Caco-2 (cell line): ENCODE measurements around the gene XKR8. TPM values are rescaled to one million over a fixed set of nuclear protein-coding genes. Genes with fewer than 3 reads are reported as not detected.
"Not testable (repeated sequence)": the region's sequence is repeated elsewhere in the genome, so short reads cannot be mapped to it uniquely, and the experiment has no call there.

Source experiments
- BruUV-seq: library from RNA; stranded (reverse); fragments of 400-500 nt; replicated peaks from 2 replicates; lab custom pipeline; 2021; lab: Mats Ljungman, UMichigan
- CTCF ChIA-PET: fragments of 300-600 bp; sonication (Branson Sonifier 250); formaldehyde crosslinking; loops from one replicate; lab custom pipeline; 2022; ENCODE audit warnings: antibody characterized with exemption; lab: Charles Lee
- POLR2A ChIA-PET: fragments of 300-600 bp; sonication (Branson Sonifier 250); formaldehyde crosslinking; loops from one replicate; lab custom pipeline; 2022; ENCODE audit warnings: antibody characterized with exemption; lab: Charles Lee
- DNase-seq, 2 experiments: peaks; one replicate each; pipeline versions ENCODE4 v3.0.0 to v3.0.0-alpha.2; 2020 to 2022
- H3K27me3 ChIP-seq: replicated peaks from 2 replicates; pipeline ENCODE4 v1.6.0; 2011; ENCODE audit warnings: low read length; ENCODE audit not compliant: control insufficient read depth, insufficient read depth
- H3K36me3 ChIP-seq: 2 replicates; pipeline ENCODE4 v1.5.1; 2011; ENCODE audit warnings: low read length; ENCODE audit not compliant: control insufficient read depth, insufficient read depth
- H3K4me1 ChIP-seq: fragments of 250-450 bp; sonication (Bioruptor Pico); 2 replicates; pipeline ENCODE4 v1.5.1; 2020; ENCODE audit warnings: mild to moderate bottlenecking
- H3K4me3 ChIP-seq: 2 replicates; pipeline ENCODE4 v1.5.1; 2011; ENCODE audit warnings: low read depth, mild to moderate bottlenecking, control low read depth, low read length
- H3K9me3 ChIP-seq: fragments of 250-450 bp; sonication (Bioruptor Pico); 2 replicates; pipeline ENCODE4 v1.5.1; 2020; ENCODE audit warnings: mild to moderate bottlenecking, moderate library complexity
- H3K27ac Mint-ChIP-seq: one replicate; pipeline ENCODE4 v1.8.0; 2022; ENCODE audit warnings: mixed read lengths; ENCODE audit not compliant: unreplicated experiment
- H3K27me3 Mint-ChIP-seq: one replicate; pipeline ENCODE4 v1.8.0; 2022; ENCODE audit warnings: mixed read lengths; ENCODE audit not compliant: insufficient read depth, unreplicated experiment
- H3K36me3 Mint-ChIP-seq: one replicate; pipeline ENCODE4 v1.8.0; 2022; ENCODE audit warnings: mild to moderate bottlenecking, mixed read lengths; ENCODE audit not compliant: insufficient read depth, unreplicated experiment
- H3K4me1 Mint-ChIP-seq: one replicate; pipeline ENCODE4 v1.8.0; 2022; ENCODE audit warnings: low read depth, mixed read lengths; ENCODE audit not compliant: unreplicated experiment
- H3K4me3 Mint-ChIP-seq: one replicate; pipeline ENCODE4 v1.8.0; 2022; ENCODE audit warnings: mild to moderate bottlenecking, moderate library complexity, mixed read lengths; ENCODE audit not compliant: unreplicated experiment
- H3K9me3 Mint-ChIP-seq: one replicate; pipeline ENCODE4 v1.8.0; 2022; ENCODE audit warnings: mixed read lengths; ENCODE audit not compliant: unreplicated experiment
- intact Hi-C: fragments of 100-400 bp; cut with micrococcal nuclease; formaldehyde crosslinking; loops from one replicate; pipeline ENCODE4 v1.10.0; 2022; ENCODE audit not compliant: unreplicated experiment
- total RNA-seq: library from RNA; stranded (reverse); gene quantifications from 2 replicates; pipeline ENCODE4 v1.2.3, GENCODE V29; 2022
- TF ChIP-seq, protein P1 (sequence below), 2 experiments: fragments of 200-600 bp in 1 of 2; IDR thresholded peaks; 1 replicate in 1 of 2; 2 replicates in 1 of 2; pipeline versions ENCODE4 v1.5.1 to v1.8.0; 2011 to 2022; ENCODE audit warnings: antibody characterized with exemption in 1 of 2, control low read depth in 1 of 2, inconsistent platforms in 1 of 2, low read depth in 1 of 2, low read length in 1 of 2, mild to moderate bottlenecking in 1 of 2, moderate library complexity in 1 of 2; ENCODE audit not compliant: insufficient read depth in 1 of 2, severe bottlenecking in 1 of 2, unreplicated experiment in 1 of 2

The XKR8 gene
- total RNA-seq, 1 experiment from 2014 or later, result 8.9 TPM

DNA sequence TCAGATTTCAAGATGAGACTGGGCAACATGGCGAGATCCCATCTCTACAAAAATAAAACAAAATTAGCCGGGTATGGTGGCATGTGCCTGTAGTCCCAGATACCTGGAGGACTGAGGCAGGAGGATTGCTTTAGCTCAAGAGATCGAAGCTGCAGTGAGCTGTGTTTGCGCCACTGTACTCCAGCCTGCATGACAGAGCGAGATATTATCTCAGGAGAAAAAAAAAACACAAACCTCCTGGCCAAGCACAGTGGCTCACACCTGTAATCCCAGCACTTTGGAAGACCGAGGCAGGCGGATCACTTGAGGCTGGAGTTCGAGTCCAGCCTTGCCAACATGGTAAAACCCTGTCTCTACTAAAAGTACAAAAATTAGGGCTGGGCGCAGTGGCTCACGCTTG lies 42.8 kb downstream of the XKR8 start:
- H3K36me3 ChIP-seq, result no peaks in the 10 kb centered on the region
- no peak overlapping the region for H3K4me3 ChIP-seq
- TF ChIP-seq, protein P1, sequence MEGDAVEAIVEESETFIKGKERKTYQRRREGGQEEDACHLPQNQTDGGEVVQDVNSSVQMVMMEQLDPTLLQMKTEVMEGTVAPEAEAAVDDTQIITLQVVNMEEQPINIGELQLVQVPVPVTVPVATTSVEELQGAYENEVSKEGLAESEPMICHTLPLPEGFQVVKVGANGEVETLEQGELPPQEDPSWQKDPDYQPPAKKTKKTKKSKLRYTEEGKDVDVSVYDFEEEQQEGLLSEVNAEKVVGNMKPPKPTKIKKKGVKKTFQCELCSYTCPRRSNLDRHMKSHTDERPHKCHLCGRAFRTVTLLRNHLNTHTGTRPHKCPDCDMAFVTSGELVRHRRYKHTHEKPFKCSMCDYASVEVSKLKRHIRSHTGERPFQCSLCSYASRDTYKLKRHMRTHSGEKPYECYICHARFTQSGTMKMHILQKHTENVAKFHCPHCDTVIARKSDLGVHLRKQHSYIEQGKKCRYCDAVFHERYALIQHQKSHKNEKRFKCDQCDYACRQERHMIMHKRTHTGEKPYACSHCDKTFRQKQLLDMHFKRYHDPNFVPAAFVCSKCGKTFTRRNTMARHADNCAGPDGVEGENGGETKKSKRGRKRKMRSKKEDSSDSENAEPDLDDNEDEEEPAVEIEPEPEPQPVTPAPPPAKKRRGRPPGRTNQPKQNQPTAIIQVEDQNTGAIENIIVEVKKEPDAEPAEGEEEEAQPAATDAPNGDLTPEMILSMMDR (IDR thresholded peaks at IDR 0.05; ENCODE audit: insufficient read depth in 1 of 2, low read depth in 1 of 2, low read length in 1 of 2, severe bottlenecking in 1 of 2, unreplicated experiment in 1 of 2), result no peak
- no TSS peak for BruUV-seq
- intact Hi-C loops, result no loop called here
- Mint-ChIP-seq H3K4me1 (no peaks in the 10 kb centered on the region), H3K27ac (no peak overlapping the region), H3K9me3 (no peaks in the 10 kb centered on the region), H3K36me3 (peaks cover 26% of the 10 kb centered on the region), H3K4me3 (no peak overlapping the region), H3K27me3 (no peaks in the 10 kb centered on the region)
- DNase-seq, result no peak
- POLR2A ChIA-PET, result no interaction called here
- CTCF ChIA-PET, result no interaction called here
- H3K9me3 ChIP-seq, result no peaks in the 10 kb centered on the region
- H3K4me1 ChIP-seq, result no peaks in the 10 kb centered on the region
- H3K27me3 ChIP-seq, result no peaks in the 10 kb centered on the region

DNA sequence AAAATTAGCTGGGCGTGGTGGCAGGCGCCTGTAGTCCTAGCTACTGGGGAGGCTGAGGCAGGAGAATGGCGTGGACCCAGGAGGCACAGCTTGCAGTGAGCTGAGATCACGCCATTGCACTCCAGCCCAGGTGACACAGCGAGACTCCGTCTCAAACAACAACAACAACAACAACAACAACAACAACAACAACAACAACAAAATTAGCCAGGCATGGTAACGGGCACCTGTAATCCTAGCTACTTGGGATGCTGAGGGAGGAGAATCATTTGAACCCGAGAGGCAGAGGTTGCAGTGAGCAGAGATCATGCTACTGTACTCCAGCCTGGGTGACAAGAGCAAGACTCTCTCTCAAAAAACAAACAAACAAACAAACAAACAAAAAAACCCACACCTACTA lies 43.3 kb downstream of the XKR8 start:
- H3K9me3 Mint-ChIP-seq, H3K4me1 ChIP-seq, BruUV-seq, H3K27me3 Mint-ChIP-seq, H3K36me3 ChIP-seq, H3K4me3 Mint-ChIP-seq, H3K27ac Mint-ChIP-seq, DNase-seq, intact Hi-C loops, H3K27me3 ChIP-seq, H3K4me3 ChIP-seq, CTCF ChIA-PET, H3K9me3 ChIP-seq, H3K4me1 Mint-ChIP-seq, POLR2A ChIA-PET: not testable (repeated sequence)
- peaks cover 21% of the 10 kb centered on the region for H3K36me3 Mint-ChIP-seq

DNA sequence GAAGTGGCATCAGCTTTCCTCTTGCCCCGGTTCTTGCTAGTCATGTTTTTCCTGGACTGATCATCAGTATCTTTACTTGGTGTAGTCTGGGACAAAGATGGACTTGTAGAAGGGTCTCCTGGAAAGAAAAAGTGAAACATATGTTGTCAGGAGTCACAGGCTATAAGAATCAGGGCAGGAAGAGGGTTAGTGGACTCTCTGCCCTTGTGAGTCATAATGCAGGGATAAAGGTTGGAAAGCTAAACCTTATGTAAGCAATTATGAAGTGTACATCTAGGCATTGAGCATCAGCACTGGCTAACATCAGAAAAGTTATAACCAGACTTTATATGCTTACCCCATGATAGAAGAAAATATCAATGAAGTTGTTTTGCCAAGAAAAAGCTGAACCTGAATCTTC lies 51.2 kb downstream of the XKR8 start:
- peaks cover 23% of the 10 kb centered on the region for H3K36me3 Mint-ChIP-seq
- no peaks in the 10 kb centered on the region for H3K27me3 Mint-ChIP-seq
- Histone ChIP-seq H3K4me3 (no peak overlapping the region), H3K36me3 (no peaks in the 10 kb centered on the region), H3K9me3 (no peaks in the 10 kb centered on the region), H3K4me1 (no peaks in the 10 kb centered on the region), H3K27me3 (no peaks in the 10 kb centered on the region)
- POLR2A ChIA-PET, result no interaction called here
- no peak overlapping the region for H3K4me3 Mint-ChIP-seq
- no peaks in the 10 kb centered on the region for H3K9me3 Mint-ChIP-seq
- no peak for DNase-seq
- no peaks in the 10 kb centered on the region for H3K4me1 Mint-ChIP-seq
- intact Hi-C loops, result no loop called here
- TF ChIP-seq, protein P1 (IDR thresholded peaks at IDR 0.05; ENCODE audit: insufficient read depth in 1 of 2, low read depth in 1 of 2, low read length in 1 of 2, severe bottlenecking in 1 of 2, unreplicated experiment in 1 of 2), result no peak
- no TSS peak for BruUV-seq
- CTCF ChIA-PET, result interaction anchor here (0.6 kb wide), 1 partner anchor 318 kb away, joined by 3 read pairs; the partner anchor contains the start of gene MED18
- no peak overlapping the region for H3K27ac Mint-ChIP-seq

Other genes starting within 250 kb of the XKR8 start
- 9.4 and 9.8 TPM in 2 replicates for gene FAM76A, start 234.0 kb upstream of the XKR8 start, total RNA-seq
- 19.6 and 21.5 TPM in 2 replicates for gene STX12, start 186.8 kb upstream of the XKR8 start, total RNA-seq
- 37.2 and 40.6 TPM in 2 replicates for gene PPP1R8, start 129.2 kb upstream of the XKR8 start, total RNA-seq
- 0.51 and 0.59 TPM in 2 replicates for gene THEMIS2, start 87.4 kb upstream of the XKR8 start, total RNA-seq
- gene RPA2, start 45.4 kb upstream of the XKR8 start, total RNA-seq, result 56.1 and 71.0 TPM in 2 replicates
- gene SMPDL3B, start 25.0 kb upstream of the XKR8 start, total RNA-seq, result 11.3 and 11.7 TPM in 2 replicates
- gene EYA3, start 128.6 kb downstream of the XKR8 start, total RNA-seq, result 9.9 and 11.2 TPM in 2 replicates
- gene PTAFR, start 216.7 kb downstream of the XKR8 start, total RNA-seq, result 0.12 and 0.32 TPM in 2 replicates